Thymus (tissue), 11 donors: Measurements from ENCODE around the gene RGS14. TPM values are rescaled to one million over a fixed set of nuclear protein-coding genes. Genes with fewer than 3 reads are reported as not detected.

Source experiments
- DNase-seq, 9 donors: peaks; one replicate each; pipeline ENCODE4 v3.0.0-alpha.2; 2013; ENCODE audit warnings: low spot score in 9 of 9, low read depth in 6 of 9, missing footprints in 1 of 9
- H3K27ac ChIP-seq, 2 donors: one replicate each; pipeline ENCODE4 v1.5.1; 2013; ENCODE audit warnings: control low read depth in 1 of 2, low read depth in 1 of 2, low read length in 1 of 2, mild to moderate bottlenecking in 1 of 2, moderate library complexity in 1 of 2
- H3K27me3 ChIP-seq, 2 donors: one replicate each; pipeline ENCODE4 v1.5.1; 2013; ENCODE audit warnings: low read length in 1 of 2; ENCODE audit not compliant: control insufficient read depth in 2 of 2, insufficient read depth in 1 of 2
- H3K36me3 ChIP-seq, 2 donors: one replicate each; pipeline ENCODE4 v1.5.1; 2013; ENCODE audit warnings: low read length in 1 of 2, mild to moderate bottlenecking in 1 of 2, moderate library complexity in 1 of 2; ENCODE audit not compliant: control insufficient read depth in 2 of 2, insufficient read depth in 2 of 2
- H3K4me1 ChIP-seq, 2 donors: one replicate each; pipeline ENCODE4 v1.5.1; 2013; ENCODE audit warnings: low read length in 2 of 2; ENCODE audit not compliant: control insufficient read depth in 2 of 2, insufficient read depth in 2 of 2
- H3K4me3 ChIP-seq, 2 donors: one replicate each; pipeline ENCODE4 v1.5.1; 2013; ENCODE audit warnings: low read length in 2 of 2, control low read depth in 1 of 2, mild to moderate bottlenecking in 1 of 2
- H3K9me3 ChIP-seq, 2 donors: one replicate each; pipeline ENCODE4 v1.5.1; 2013; ENCODE audit warnings: low read length in 1 of 2, mild to moderate bottlenecking in 1 of 2; ENCODE audit not compliant: control insufficient read depth in 2 of 2, insufficient read depth in 1 of 2
- WGBS: extraction: QIAGEN DNeasy Blood & Tissue Kit; methylation state at CpG from one replicate; pipeline ENCODE4 v1.1.7; 2013; 5-methylcytosine and 5-hydroxymethylcytosine counted together
- polyA plus RNA-seq: library from polyadenylated mRNA; stranded (reverse); fragments of 200-250 nt; gene quantifications from one replicate; pipeline ENCODE4 v1.2.3, GENCODE V29; 2013
- total RNA-seq: library from RNA; stranded (reverse); fragments of 120-200 nt; gene quantifications from one replicate; pipeline ENCODE4 v1.2.4, GENCODE V29; 2013
- donor health status: healthy.

The RGS14 gene
- total and polyA plus RNA-seq, 2 donors, result 49.5 to 52.7 TPM

- peaks cover 41 to 86% of the 10 kb centered on the region in 2 donors for H3K27me3 ChIP-seq
- peaks cover 25 to 44% of the 10 kb centered on the region in 2 donors for H3K4me1 ChIP-seq
- 25% methylated on average over 49 of the region's 49 CpGs for WGBS
- peaks cover 0 to 32% of the 10 kb centered on the region in 2 donors for H3K9me3 ChIP-seq
- peak overlapping the region in 1 of 2 donors; percentile 43 for H3K4me3 ChIP-seq
- peak in 5 of 9 donors; percentile 60 to 84 (median 76) for DNase-seq
- H3K27ac ChIP-seq, result no peak overlapping the region
- no peaks in the 10 kb centered on the region for H3K36me3 ChIP-seq
Observed at GRCh38 chr5:177402271-177403043, 44.7 kb downstream of the RGS14 start.

DNA sequence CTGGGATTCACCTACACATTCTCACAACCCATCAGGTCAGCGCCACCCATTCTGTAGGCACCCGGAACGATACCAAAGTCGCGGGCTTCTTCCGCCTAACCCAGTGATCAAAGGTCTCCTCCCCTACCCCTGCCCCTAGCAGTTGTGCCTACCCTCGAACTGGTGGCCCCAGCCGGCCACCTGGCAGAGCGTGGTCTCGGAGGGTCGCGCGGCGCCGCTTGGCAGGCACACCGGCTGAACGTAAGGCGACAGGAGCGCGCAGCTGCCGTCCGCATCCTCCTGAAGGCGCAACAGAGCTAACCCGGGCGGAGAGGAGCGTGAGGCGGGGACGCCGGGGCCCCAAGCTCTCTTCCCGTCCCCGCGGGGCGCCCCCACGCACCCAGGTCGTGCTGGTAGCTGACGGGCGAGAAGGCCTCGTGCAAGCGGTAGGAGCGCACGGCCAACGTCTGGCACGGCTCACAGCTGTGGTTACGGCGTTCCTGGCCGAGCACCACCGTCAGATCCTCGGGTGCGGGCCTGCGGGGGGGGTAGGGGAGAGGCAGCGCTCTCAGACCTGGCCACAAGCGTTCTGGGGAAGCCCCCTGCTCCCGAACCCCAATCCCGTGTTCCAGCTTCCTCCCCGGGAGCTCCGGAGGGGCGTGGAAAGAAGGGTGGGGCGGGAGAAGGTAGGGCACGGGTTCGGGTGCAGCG, 45.5 kb downstream of the RGS14 start:
- Histone ChIP-seq H3K4me3 (peak overlapping the region; percentile 20 to 43), H3K9me3 (peaks cover 0 to 30% of the 10 kb centered on the region in 2 donors), H3K4me1 (peaks cover 25 to 44% of the 10 kb centered on the region in 2 donors), H3K27ac (no peak overlapping the region), H3K36me3 (no peaks in the 10 kb centered on the region), H3K27me3 (peaks cover 41 to 78% of the 10 kb centered on the region in 2 donors)
- peak in 3 of 9 donors; percentile 32 to 62 (median 42) for DNase-seq
- WGBS, result 2% methylated on average over 61 of the region's 61 CpGs

- peaks cover 25 to 44% of the 10 kb centered on the region in 2 donors for H3K4me1 ChIP-seq
- H3K4me3 ChIP-seq, result peak overlapping the region; percentile 20 to 43
- no peak overlapping the region for H3K27ac ChIP-seq
- DNase-seq, result peak in 4 of 9 donors; percentile 56 to 84 (median 78)
- H3K9me3 ChIP-seq, result peaks cover 0 to 29% of the 10 kb centered on the region in 2 donors
- WGBS, result under 1% methylated on average over 93 of the region's 93 CpGs
- H3K36me3 ChIP-seq, result no peaks in the 10 kb centered on the region
- H3K27me3 ChIP-seq, result peaks cover 41 to 70% of the 10 kb centered on the region in 2 donors
Observed at GRCh38 chr5:177403792-177404640, 46.3 kb downstream of the RGS14 start.

DNA sequence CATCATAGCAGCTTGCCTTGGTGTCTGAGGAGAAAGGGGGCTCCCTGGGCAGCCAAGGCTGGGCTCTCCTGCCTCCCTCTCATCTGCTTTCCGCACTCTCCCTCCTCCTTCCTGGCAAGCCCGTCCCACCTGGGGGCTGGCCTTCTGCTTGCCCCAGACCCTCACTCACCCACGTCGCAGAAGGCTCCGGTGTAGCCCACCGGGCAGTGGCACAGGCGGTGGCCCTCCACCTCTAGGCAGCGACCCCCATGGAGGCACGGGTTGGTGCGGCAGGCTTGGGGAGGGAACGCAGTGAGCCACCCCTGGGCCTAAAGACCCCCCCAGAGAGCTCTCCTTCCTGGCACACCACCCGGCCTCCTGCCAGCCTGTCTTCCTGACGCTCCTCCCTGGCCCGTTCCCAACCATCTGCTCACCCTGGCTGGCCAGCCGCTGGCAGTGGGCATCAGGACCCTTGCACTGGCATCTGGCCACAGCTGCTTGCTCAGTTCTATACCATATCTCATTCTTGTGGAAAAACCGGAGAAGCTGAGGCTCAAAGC, 47.0 kb downstream of the RGS14 start:
- Histone ChIP-seq H3K4me1 (peaks cover 25 to 44% of the 10 kb centered on the region in 2 donors), H3K9me3 (peaks cover 0 to 29% of the 10 kb centered on the region in 2 donors), H3K4me3 (peak overlapping the region in 1 of 2 donors; percentile 43), H3K36me3 (no peaks in the 10 kb centered on the region), H3K27me3 (peaks cover 37 to 63% of the 10 kb centered on the region in 2 donors), H3K27ac (no peak overlapping the region)
- 66% methylated on average over 16 of the region's 16 CpGs for WGBS
- no peak for DNase-seq

DNA sequence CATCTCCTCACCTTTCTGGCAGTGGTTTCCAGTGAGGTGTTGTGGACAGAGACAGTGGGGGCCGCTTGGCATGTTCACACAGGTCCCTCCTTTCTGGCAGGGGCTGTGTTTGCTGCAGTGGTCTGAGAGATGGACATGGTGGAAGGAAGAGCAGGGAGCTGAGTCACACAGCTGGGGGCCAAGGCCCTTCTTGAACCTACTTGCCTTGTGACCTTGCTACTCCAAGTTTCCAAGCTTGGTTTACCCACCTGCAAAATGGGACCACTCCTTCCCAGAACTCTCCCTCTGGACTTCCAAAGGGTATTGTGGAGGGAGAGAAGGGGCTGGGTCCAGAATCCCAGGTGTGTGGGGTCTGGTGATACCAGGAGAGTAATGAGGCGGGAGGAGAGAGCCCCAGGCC, 47.6 kb downstream of the RGS14 start:
- no peak for DNase-seq
- Histone ChIP-seq H3K4me3 (no peak overlapping the region), H3K27me3 (peaks cover 33 to 57% of the 10 kb centered on the region in 2 donors), H3K4me1 (peaks cover 25 to 42% of the 10 kb centered on the region in 2 donors), H3K27ac (no peak overlapping the region), H3K36me3 (no peaks in the 10 kb centered on the region), H3K9me3 (peaks cover 0 to 28% of the 10 kb centered on the region in 2 donors)
- WGBS, result 95% methylated on average over 2 of the region's 2 CpGs

GRCh38 chr5:177405805-177406204, 48.1 kb downstream of the RGS14 start:
- no peak for DNase-seq
- no peaks in the 10 kb centered on the region for H3K36me3 ChIP-seq
- H3K4me3 ChIP-seq, result no peak overlapping the region

GRCh38 chr5:177409043-177409801, 51.5 kb downstream of the RGS14 start, which contains the start of gene F12:
Gene F12 (minus strand): TSS chr5:177409564. CDS start chr5:177409527, 37 bp downstream.
- Histone ChIP-seq H3K27ac (no peak within 1 kb of the TSS), H3K4me3 (no peak within 1 kb of the TSS), H3K9me3 (peaks cover 0 to under 1% of the 10 kb centered on the region in 2 donors), H3K36me3 (no peaks in the 10 kb centered on the region), H3K27me3 (peaks cover 4 to 18% of the 10 kb centered on the region in 2 donors), H3K4me1 (peaks cover 11 to 37% of the 10 kb centered on the region in 2 donors)
- no peak for DNase-seq
- WGBS, result 97% methylated on average over 9 of the region's 9 CpGs

More at GRCh38 chr5:177405805-177406204, 48.1 kb downstream of the RGS14 start:
- Histone ChIP-seq H3K27ac (no peak overlapping the region), H3K4me1 (peaks cover 25 to 43% of the 10 kb centered on the region in 2 donors), H3K9me3 (peaks cover 0 to 23% of the 10 kb centered on the region in 2 donors), H3K27me3 (peaks cover 33 to 52% of the 10 kb centered on the region in 2 donors)
- 14% methylated on average over 5 of the region's 5 CpGs for WGBS

DNA sequence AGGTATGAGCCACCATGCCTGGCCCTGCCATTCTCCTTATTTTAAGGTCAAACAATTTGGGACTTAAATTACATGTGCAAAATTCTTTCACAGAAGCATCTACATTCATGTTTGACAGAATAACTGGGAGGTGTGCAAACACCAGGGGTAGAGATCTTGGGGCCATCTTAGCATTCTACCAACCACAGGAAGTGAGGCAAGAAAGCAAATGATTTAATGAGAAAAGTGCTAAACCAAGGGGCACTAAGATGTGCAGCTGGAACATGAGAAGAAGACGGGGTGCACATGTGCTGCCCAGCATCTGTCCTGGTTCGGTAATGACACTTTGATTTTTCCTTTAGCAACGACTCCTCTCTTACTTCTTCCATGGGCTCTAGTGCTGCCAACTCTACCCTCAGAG, 52.9 kb downstream of the RGS14 start:
- no peaks in the 10 kb centered on the region for H3K36me3 ChIP-seq
- peaks cover 0 to 5% of the 10 kb centered on the region in 2 donors for H3K27me3 ChIP-seq
- no peaks in the 10 kb centered on the region for H3K9me3 ChIP-seq
- no peak overlapping the region for H3K27ac ChIP-seq
- peaks cover 5 to 32% of the 10 kb centered on the region in 2 donors for H3K4me1 ChIP-seq
- H3K4me3 ChIP-seq, result no peak overlapping the region
- DNase-seq, result no peak
- 73% methylated on average over 3 of the region's 3 CpGs for WGBS
